Measurements from ENCODE around the gene OR6M1.

The OR6M1 gene, protein sequence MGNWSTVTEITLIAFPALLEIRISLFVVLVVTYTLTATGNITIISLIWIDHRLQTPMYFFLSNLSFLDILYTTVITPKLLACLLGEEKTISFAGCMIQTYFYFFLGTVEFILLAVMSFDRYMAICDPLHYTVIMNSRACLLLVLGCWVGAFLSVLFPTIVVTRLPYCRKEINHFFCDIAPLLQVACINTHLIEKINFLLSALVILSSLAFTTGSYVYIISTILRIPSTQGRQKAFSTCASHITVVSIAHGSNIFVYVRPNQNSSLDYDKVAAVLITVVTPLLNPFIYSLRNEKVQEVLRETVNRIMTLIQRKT

DNA sequence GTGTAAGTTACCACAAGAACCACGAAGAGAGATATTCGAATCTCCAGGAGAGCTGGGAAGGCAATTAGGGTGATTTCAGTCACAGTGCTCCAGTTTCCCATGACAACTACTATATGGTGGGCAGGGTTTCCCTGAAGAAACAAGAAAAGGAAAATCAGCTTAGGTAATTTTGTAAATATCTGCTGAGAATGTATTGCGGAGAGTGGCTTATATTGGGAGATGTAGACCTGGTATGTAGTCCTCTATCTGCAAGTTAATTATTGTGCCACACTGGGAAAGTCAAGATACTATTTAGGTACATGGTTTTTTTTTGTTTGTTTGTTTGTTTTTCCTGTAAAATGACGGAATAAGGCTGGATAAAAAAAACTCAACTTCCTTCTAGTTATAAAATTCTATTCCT lies at the start of gene OR6M1:
Gene OR6M1 (minus strand): TSS at position 101 of the 400 bp plus-strand sequence. CDS start 0 bp downstream, at position 101.
- DNase-seq (ENCODE audit: low read depth in 2 of 3, low spot score in 1 of 3): no peak

- no peak for DNase-seq (ENCODE audit: low read depth in 2 of 3, low spot score in 1 of 3)
Measured at GRCh38 chr11:123853038-123853437, 46.9 kb upstream of the OR6M1 start.

- no peak for DNase-seq (ENCODE audit: low read depth in 2 of 3, low spot score in 1 of 3)
Measured at GRCh38 chr11:123852321-123852720, 46.2 kb upstream of the OR6M1 start.

DNA sequence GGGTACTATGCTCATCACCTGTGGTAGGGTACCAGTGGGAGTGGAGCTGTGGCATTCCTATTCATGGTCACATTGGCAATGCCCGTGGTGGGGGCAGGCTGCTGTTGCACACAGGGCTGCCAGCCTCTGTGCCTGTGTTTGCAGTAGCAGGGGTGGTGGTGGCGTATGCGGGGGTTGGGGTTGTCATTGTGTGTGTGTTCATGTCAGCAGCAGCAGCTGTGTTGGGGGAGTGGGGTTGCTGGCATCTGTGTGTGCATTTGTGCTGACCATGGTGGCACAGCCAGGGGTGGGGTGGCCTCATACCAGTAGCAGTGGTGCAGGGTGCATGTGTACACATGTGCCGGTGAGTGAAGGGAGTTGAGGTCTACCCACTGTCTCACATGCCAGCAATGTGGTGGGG lies 45.0 kb upstream of the OR6M1 start:
- no peak for DNase-seq (ENCODE audit: low read depth in 2 of 3, low spot score in 1 of 3)

- no peak for DNase-seq (ENCODE audit: low read depth in 2 of 3, low spot score in 1 of 3)
Measured at GRCh38 chr11:123841174-123841573, 35.0 kb upstream of the OR6M1 start.

- DNase-seq (ENCODE audit: low read depth in 2 of 3, low spot score in 1 of 3): no peak
Measured at GRCh38 chr11:123839131-123839530, 33.0 kb upstream of the OR6M1 start.

DNA sequence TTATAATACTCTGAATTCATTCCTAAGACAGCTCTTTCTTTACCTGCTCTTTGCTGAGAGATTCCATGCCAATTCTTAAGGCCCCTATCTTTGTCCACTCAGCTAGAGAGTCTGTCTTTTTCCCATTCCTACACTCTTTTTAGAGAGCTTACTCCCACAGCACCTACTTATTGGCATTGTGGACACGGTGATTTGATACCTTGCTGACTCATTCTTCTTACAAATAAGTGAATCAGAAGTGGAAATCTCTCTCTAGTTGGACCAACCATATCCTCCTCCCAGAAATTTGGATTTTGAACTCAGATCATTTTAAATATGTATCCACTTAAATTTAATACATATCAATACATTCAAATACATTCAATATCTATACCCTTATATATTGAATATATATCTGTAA lies 32.5 kb upstream of the OR6M1 start:
- no peak for DNase-seq (ENCODE audit: low read depth in 2 of 3, low spot score in 1 of 3)

- DNase-seq (ENCODE audit: low read depth in 2 of 3, low spot score in 1 of 3): no peak
Measured at GRCh38 chr11:123838199-123838598, 32.0 kb upstream of the OR6M1 start.

- DNase-seq (ENCODE audit: low read depth in 2 of 3, low spot score in 1 of 3): no peak
Measured at GRCh38 chr11:123833095-123833494, 26.9 kb upstream of the OR6M1 start.

GRCh38 chr11:123829745-123830144 lies 23.6 kb upstream of the OR6M1 start:
- no peak for DNase-seq (ENCODE audit: low read depth in 2 of 3, low spot score in 1 of 3)

GRCh38 chr11:123822599-123822998 lies 16.4 kb upstream of the OR6M1 start:
- DNase-seq (ENCODE audit: low read depth in 2 of 3, low spot score in 1 of 3): no peak

DNA sequence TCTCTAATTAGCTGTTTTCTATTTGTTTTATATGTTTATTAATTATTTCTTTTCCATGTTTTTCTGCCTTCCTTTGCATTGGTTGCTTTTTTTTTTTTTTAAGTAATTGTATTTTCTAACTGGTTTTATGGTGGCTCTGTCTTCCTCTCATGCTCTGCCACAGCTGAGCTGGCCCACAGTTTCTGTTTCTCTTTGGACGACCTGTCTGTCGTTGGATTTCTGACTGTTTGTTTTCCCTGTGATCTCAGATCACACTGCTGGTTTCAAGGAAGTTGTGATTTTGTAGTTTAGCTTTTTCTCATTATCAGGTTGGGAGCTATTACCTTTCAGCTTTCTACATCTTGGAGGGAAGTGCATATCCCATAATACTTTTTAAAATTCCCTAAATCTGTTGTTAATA lies 15.9 kb upstream of the OR6M1 start:
- no peak for DNase-seq (ENCODE audit: low read depth in 2 of 3, low spot score in 1 of 3)

GRCh38 chr11:123815122-123815521 lies 9.0 kb upstream of the OR6M1 start:
- no peak for DNase-seq (ENCODE audit: low read depth in 2 of 3, low spot score in 1 of 3)

- no peak for DNase-seq (ENCODE audit: low read depth in 2 of 3, low spot score in 1 of 3)
Measured at GRCh38 chr11:123801765-123802164, 4.4 kb downstream of the OR6M1 start.

- DNase-seq (ENCODE audit: low read depth in 2 of 3, low spot score in 1 of 3): no peak
Measured at GRCh38 chr11:123800036-123800435, 6.1 kb downstream of the OR6M1 start.

DNA sequence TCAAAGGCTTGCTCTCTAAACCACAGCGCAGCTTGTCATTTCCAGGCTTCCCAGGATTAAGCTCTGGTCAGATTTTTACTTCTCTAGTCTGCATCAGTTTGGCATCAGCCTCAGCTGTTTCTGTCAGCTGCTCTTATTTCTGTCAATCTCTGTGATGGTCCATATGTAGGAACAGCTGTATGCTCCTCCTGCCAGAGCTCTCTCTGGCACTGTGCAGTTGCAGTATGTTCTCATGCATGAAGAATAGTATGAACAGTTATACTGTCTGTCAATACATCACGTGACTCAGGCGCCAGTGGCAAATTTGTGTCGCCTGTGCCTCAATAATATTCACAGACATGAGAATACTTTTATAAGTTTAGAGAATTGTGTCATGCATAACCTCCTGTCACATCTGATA lies 6.7 kb downstream of the OR6M1 start:
- DNase-seq (ENCODE audit: low read depth in 2 of 3, low spot score in 1 of 3): no peak

DNA sequence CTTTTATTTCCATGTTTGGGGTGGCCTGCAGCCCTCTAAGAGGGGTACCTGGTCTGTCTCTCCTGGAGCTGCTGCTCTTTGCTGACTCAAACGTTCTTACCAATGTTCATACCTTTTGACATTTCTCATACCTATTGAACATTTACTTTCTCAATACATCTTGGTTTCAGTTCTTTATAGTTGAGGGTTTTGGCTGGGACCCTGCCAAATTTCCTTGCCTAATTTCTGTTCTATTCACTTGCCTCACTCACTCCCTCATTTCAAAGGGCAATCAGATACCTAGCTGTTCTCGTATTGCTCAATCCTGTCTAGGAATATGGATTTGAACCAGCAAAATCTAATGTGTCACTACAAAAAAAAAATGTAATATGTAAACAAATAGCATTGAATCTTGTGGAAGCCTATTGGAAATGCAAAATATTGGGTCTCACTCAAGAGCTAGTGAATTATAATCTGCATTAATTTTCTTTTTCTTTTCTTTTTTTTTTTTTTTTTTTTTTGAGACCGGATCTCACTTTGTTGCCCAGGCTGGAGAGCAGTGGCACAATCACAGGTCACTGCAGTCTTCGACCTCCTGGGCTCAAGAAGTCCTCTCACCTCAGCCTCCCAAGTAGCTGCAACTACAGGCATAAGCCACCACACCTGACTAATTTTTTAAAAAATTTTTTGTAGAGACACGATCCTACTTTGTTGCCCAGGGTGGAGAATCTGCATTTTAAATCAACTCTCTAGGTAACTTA lies 7.5 kb downstream of the OR6M1 start:
- no peak for DNase-seq (ENCODE audit: low read depth in 2 of 3, low spot score in 1 of 3)

DNA sequence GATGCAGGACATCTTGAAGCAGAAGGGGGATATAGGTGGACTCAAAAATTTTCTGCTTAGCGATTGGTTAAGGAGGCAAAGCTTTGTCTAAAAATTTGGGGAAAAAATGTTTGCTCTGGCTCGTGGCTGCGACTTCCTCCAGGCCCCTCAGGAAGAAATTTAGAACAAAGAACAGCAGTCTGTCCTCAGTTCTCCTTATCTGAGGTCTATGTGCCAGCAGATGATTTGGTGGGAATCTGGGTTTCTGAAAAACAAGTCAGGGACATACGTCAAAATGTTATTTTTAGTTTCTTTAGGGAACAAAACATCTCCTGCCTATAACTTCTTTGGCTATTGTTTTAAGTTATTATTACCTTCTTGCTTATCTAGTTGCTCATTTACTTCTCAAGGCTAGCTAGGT lies 8.1 kb downstream of the OR6M1 start:
- DNase-seq (ENCODE audit: low read depth in 2 of 3, low spot score in 1 of 3): no peak

- no peak for DNase-seq (ENCODE audit: low read depth in 2 of 3, low spot score in 1 of 3)
Measured at GRCh38 chr11:123797541-123797940, 8.6 kb downstream of the OR6M1 start.

GRCh38 chr11:123797114-123797513 lies 9.0 kb downstream of the OR6M1 start:
- no peak for DNase-seq (ENCODE audit: low read depth in 2 of 3, low spot score in 1 of 3)

- no peak for DNase-seq (ENCODE audit: low read depth in 2 of 3, low spot score in 1 of 3)
Measured at GRCh38 chr11:123796226-123796625, 9.9 kb downstream of the OR6M1 start.

GRCh38 chr11:123783536-123783935 lies 22.6 kb downstream of the OR6M1 start:
- DNase-seq (ENCODE audit: low read depth in 2 of 3, low spot score in 1 of 3): no peak

DNA sequence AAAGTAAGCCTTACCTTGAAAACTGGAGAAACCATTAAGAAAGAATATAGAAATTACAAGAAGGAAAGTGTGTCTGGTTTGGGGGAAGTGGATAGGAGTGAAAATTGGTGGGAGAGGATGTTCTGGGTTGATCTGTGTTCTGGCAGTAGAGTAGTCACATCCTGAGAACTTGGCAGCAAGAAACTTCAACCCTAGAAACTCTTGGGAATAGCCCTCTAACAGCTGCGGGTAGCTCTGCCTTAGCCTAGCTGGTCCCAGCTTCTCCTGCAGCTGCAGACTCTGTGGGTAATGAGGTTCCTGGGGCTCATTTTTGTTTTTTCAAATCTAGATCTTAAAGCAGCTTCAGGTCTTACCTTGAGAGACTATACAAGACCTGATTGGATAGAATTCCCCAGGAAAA lies 27.6 kb downstream of the OR6M1 start:
- DNase-seq (ENCODE audit: low read depth in 2 of 3, low spot score in 1 of 3): no peak

All from stimulated activated CD4-positive, alpha-beta T cell treated with anti-CD3 and anti-CD28 coated beads, Interleukin-12 subunit alpha, Interleukin-12 subunit beta, amount 100 ng/mL, for 48 hours (primary cell).